Peyer's patch (tissue), 4 donors: ENCODE measurements around the gene BRPF1.

Source experiments
- CTCF ChIP-seq, 6 experiments: fragments of 450-650 bp in 4 of 6; fragments of 200-600 bp in 2 of 6; sonication (generic) in 1 of 6; IDR thresholded peaks; one replicate each; pipeline ENCODE4 v1.5.1; 2017 to 2019; ENCODE audit warnings: antibody characterized with exemption in 6 of 6, mild to moderate bottlenecking in 3 of 6, moderate library complexity in 1 of 6
- POLR2A ChIP-seq, 2 donors: fragments of 450-650 bp; IDR thresholded peaks; one replicate each; pipeline ENCODE4 v1.5.1; 2017; ENCODE audit warnings: antibody characterized with exemption in 2 of 2, mild to moderate bottlenecking in 2 of 2, moderate library complexity in 2 of 2

GRCh38 chr3:9765865-9766264, 34.3 kb downstream of the BRPF1 start:
- TF ChIP-seq CTCF (IDR thresholded peaks at IDR 0.05) (no peak), POLR2A (IDR thresholded peaks at IDR 0.05) (no peak)
